Skeletal muscle tissue (tissue), 4 donors: ENCODE measurements around the gene NLRX1. TPM values are rescaled to one million over a fixed set of nuclear protein-coding genes. Genes with fewer than 3 reads are reported as not detected.

ENCODE experiments used
- H3K27ac ChIP-seq: one replicate; pipeline ENCODE4 v1.7.0; 2013; ENCODE audit warnings: mild to moderate bottlenecking, low read depth, low read length, inconsistent platforms
- H3K27me3 ChIP-seq, 3 donors: one replicate each; pipeline ENCODE4 v1.7.0; 2013; ENCODE audit warnings: low read length in 3 of 3; ENCODE audit not compliant: control insufficient read depth in 3 of 3, insufficient read depth in 3 of 3
- H3K36me3 ChIP-seq, 3 donors: one replicate each; pipeline ENCODE4 v1.7.0; 2013; ENCODE audit warnings: low read length in 3 of 3; ENCODE audit not compliant: control insufficient read depth in 3 of 3, insufficient read depth in 3 of 3
- H3K4me1 ChIP-seq, 3 donors: one replicate each; pipeline ENCODE4 v1.7.0; 2013; ENCODE audit warnings: low read length in 3 of 3, mild to moderate bottlenecking in 3 of 3; ENCODE audit not compliant: control insufficient read depth in 3 of 3, insufficient read depth in 3 of 3
- H3K4me3 ChIP-seq, 3 donors: one replicate each; pipeline ENCODE4 v1.7.0; 2013; ENCODE audit warnings: low read length in 3 of 3
- H3K9ac ChIP-seq, 3 donors: one replicate each; pipeline ENCODE4 v1.7.0; 2013; ENCODE audit warnings: low read length in 3 of 3, mild to moderate bottlenecking in 3 of 3, moderate library complexity in 2 of 3, low read depth in 1 of 3
- H3K9me3 ChIP-seq, 3 donors: one replicate each; pipeline ENCODE4 v1.7.0; 2013; ENCODE audit warnings: low read length in 3 of 3; ENCODE audit not compliant: control insufficient read depth in 3 of 3
- total RNA-seq: library from RNA; depleted of rRNA; stranded (reverse); fragments of >200 nt; gene quantifications from one replicate; pipeline ENCODE4 v1.2.3, GENCODE V29; 2014
- donor health status: Osteomylitis.

The NLRX1 gene
- total RNA-seq = 17.2 TPM

- Histone ChIP-seq H3K27me3 (no peaks in the 10 kb centered on the region), H3K9me3 (no peaks in the 10 kb centered on the region), H3K36me3 (peaks cover 10 to 13% (median 12%) of the 10 kb centered on the region in 3 donors), H3K27ac (peak within 1 kb of the TSS; percentile 90), H3K9ac (peak within 1 kb of the TSS; percentile 84 to 97 (median 92)), H3K4me3 (peak within 1 kb of the TSS; percentile 85 to 88 (median 87)), H3K4me1 (peaks cover 4 to 10% (median 8%) of the 10 kb centered on the region in 3 donors)
Observed at GRCh38 chr11:119168471-119169281, at the start of gene NLRX1. Gene NLRX1 (plus strand): TSS chr11:119168725. CDS start chr11:119171404, 2,679 bp downstream.

GRCh38 chr11:119118946-119119345 lies 49.6 kb upstream of the NLRX1 start:
- H3K9ac ChIP-seq = no peak overlapping the region
- H3K4me1 ChIP-seq = peaks cover 13 to 25% (median 15%) of the 10 kb centered on the region in 3 donors
- peaks cover 11 to 21% (median 16%) of the 10 kb centered on the region in 3 donors for H3K36me3 ChIP-seq
- H3K27ac ChIP-seq = no peak overlapping the region
- H3K4me3 ChIP-seq = no peak overlapping the region
- H3K9me3 ChIP-seq = no peaks in the 10 kb centered on the region
- H3K27me3 ChIP-seq = no peaks in the 10 kb centered on the region

GRCh38 chr11:119120639-119121007 lies 47.9 kb upstream of the NLRX1 start:
- H3K27me3 ChIP-seq = no peaks in the 10 kb centered on the region
- H3K4me1 ChIP-seq = peaks cover 13 to 27% (median 15%) of the 10 kb centered on the region in 3 donors
- H3K9me3 ChIP-seq = no peaks in the 10 kb centered on the region
- H3K9ac ChIP-seq = peak overlapping the region; percentile 83 to 93 (median 89)
- peak overlapping the region; percentile 82 to 87 (median 84) for H3K4me3 ChIP-seq
- peaks cover 7 to 25% (median 21%) of the 10 kb centered on the region in 3 donors for H3K36me3 ChIP-seq
- H3K27ac ChIP-seq = peak overlapping the region; percentile 77

- Histone ChIP-seq H3K27me3 (no peaks in the 10 kb centered on the region), H3K4me3 (peak within 1 kb of the TSS; percentile 91 to 100 (median 98)), H3K9me3 (no peaks in the 10 kb centered on the region), H3K9ac (peak within 1 kb of the TSS; percentile 93 to 97 (median 97)), H3K27ac (peak within 1 kb of the TSS; percentile 77), H3K36me3 (peaks cover 4 to 19% (median 18%) of the 10 kb centered on the region in 3 donors), H3K4me1 (peaks cover 13 to 30% (median 19%) of the 10 kb centered on the region in 3 donors)
Observed at GRCh38 chr11:119121008-119121810, 47.3 kb upstream of the NLRX1 start, which contains the start of gene HINFP. Gene HINFP (plus strand): TSS chr11:119121580. CDS start chr11:119126945, 5,365 bp downstream.

GRCh38 chr11:119121811-119122124 lies 46.8 kb upstream of the NLRX1 start:
- Histone ChIP-seq H3K4me3 (peak overlapping the region; percentile 91 to 100 (median 98)), H3K27ac (peak overlapping the region; percentile 77), H3K36me3 (peaks cover 2 to 17% (median 13%) of the 10 kb centered on the region in 3 donors), H3K27me3 (no peaks in the 10 kb centered on the region), H3K9ac (peak overlapping the region; percentile 81 to 97 (median 97)), H3K9me3 (no peaks in the 10 kb centered on the region), H3K4me1 (peaks cover 13 to 30% (median 19%) of the 10 kb centered on the region in 3 donors)

- Histone ChIP-seq H3K9me3 (no peaks in the 10 kb centered on the region), H3K4me1 (peaks cover 10 to 26% (median 14%) of the 10 kb centered on the region in 3 donors), H3K36me3 (peaks cover 5 to 35% (median 24%) of the 10 kb centered on the region in 3 donors), H3K27ac (no peak overlapping the region), H3K4me3 (no peak overlapping the region), H3K27me3 (no peaks in the 10 kb centered on the region), H3K9ac (no peak overlapping the region)
Observed at GRCh38 chr11:119125821-119126220, 42.7 kb upstream of the NLRX1 start.

DNA sequence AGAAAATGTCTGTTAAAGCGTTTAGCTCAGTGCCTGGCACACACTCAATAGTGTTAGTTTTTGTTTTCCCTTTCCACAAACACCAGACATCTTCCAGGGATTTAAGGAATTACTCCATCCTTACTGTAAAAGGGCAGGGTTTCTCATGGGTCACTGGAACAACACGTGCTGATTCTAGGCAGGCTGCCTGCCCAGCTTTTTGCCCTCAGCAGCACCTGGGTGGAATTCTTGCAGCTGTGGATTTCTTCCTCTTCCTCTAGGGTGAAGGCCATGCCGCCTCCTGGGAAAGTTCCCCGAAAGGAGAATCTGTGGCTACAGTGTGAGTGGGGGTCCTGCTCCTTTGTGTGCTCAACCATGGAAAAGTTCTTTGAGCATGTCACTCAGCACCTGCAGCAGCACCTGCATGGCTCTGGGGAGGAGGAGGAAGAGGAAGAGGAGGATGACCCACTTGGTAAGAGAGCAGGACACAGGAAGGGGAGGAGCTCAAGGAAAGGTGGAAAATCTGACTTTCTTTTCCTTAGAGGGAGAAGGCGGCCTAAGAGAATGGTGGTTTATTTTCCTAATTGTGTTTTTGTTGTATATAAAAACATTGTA lies 41.8 kb upstream of the NLRX1 start:
- no peaks in the 10 kb centered on the region for H3K27me3 ChIP-seq
- no peak overlapping the region for H3K9ac ChIP-seq
- no peak overlapping the region for H3K4me3 ChIP-seq
- no peaks in the 10 kb centered on the region for H3K9me3 ChIP-seq
- H3K4me1 ChIP-seq = peaks cover 9 to 19% (median 12%) of the 10 kb centered on the region in 3 donors
- H3K36me3 ChIP-seq = peaks cover 12 to 43% (median 33%) of the 10 kb centered on the region in 3 donors
- peak overlapping the region; percentile 17 for H3K27ac ChIP-seq

GRCh38 chr11:119130662-119131061 lies 37.9 kb upstream of the NLRX1 start:
- H3K27me3 ChIP-seq = no peaks in the 10 kb centered on the region
- no peaks in the 10 kb centered on the region for H3K9me3 ChIP-seq
- no peak overlapping the region for H3K4me3 ChIP-seq
- H3K9ac ChIP-seq = no peak overlapping the region
- H3K27ac ChIP-seq = no peak overlapping the region
- peaks cover 0 to 3% (median 2%) of the 10 kb centered on the region in 3 donors for H3K4me1 ChIP-seq
- H3K36me3 ChIP-seq = peaks cover 34 to 58% (median 47%) of the 10 kb centered on the region in 3 donors

DNA sequence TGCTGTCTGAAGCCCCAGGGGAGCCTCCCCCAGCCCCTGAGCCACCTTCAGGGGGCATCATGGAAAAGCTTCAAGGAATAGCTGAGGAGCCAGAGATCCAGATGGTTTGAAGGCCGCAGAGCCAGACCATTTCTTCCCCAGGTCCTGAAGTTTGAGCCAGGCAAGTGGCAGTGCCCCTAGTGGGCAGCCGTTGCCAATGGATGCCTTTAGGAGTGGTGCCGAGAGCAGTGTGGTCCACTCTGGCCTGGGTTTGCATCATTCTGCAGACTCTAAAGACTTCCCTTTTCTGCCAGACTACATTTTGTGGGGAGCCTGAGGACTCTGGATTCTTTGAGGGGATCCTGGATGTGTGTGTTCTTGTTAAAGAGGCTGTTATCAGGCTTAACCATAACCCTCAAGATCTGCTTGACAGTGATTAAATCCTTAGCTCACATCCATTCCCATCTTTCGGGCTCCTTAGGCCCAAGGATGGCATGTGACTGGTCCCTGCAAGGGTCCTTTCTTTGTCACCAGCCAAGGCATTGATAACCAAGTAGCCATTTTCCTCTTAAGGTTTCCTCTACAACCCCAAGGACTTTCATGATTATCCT lies 34.0 kb upstream of the NLRX1 start:
- H3K4me3 ChIP-seq = no peak overlapping the region

More for the DNA sequence above, 34.0 kb upstream of the NLRX1 start:
- Histone ChIP-seq H3K4me1 (no peaks in the 10 kb centered on the region), H3K9me3 (no peaks in the 10 kb centered on the region), H3K36me3 (peaks cover 34 to 48% (median 45%) of the 10 kb centered on the region in 3 donors), H3K27me3 (peaks cover 0 to 3% (median 0%) of the 10 kb centered on the region in 3 donors), H3K27ac (no peak overlapping the region), H3K9ac (no peak overlapping the region)
